Nephron (organoid): ENCODE data around the gene NOC4L.

ENCODE experiments used
- H3K27ac Mint-ChIP-seq, 3 experiments: 2 replicates each; pipeline ENCODE4 v1.8.0; 2020; ENCODE audit warnings: mixed read lengths in 3 of 3, mild to moderate bottlenecking in 2 of 3, moderate library complexity in 1 of 3
- H3K27me3 Mint-ChIP-seq: 2 replicates; pipeline ENCODE4 v1.8.0; 2021; ENCODE audit warnings: low read depth, mild to moderate bottlenecking, moderate library complexity, mixed read lengths
- H3K36me3 Mint-ChIP-seq: 2 replicates; pipeline ENCODE4 v1.8.0; 2020; ENCODE audit warnings: low read depth, mixed read lengths
- H3K4me1 Mint-ChIP-seq: 2 replicates; pipeline ENCODE4 v1.8.0; 2020; ENCODE audit warnings: mixed read lengths
- H3K4me3 Mint-ChIP-seq, 3 experiments: 2 replicates each; pipeline ENCODE4 v1.8.0; 2020; ENCODE audit warnings: mild to moderate bottlenecking in 3 of 3, mixed read lengths in 3 of 3, moderate library complexity in 2 of 3
- H3K9me3 Mint-ChIP-seq: 2 replicates; pipeline ENCODE4 v1.8.0; 2020; ENCODE audit warnings: mixed read lengths
- CTCF ChIP-seq, 3 experiments: fragments of 200-600 bp; sonication (generic); IDR thresholded peaks; one replicate each; pipeline ENCODE4 v1.5.0; 2021; ENCODE audit warnings: antibody characterized with exemption in 3 of 3; ENCODE audit not compliant: unreplicated experiment in 3 of 3

Gene NOC4L

GRCh38 chr12:132110677-132111076, 33.6 kb upstream of the NOC4L start:
- no peak for TF ChIP-seq CTCF (IDR thresholded peaks at IDR 0.05; ENCODE audit: unreplicated experiment in 3 of 3)
- Mint-ChIP-seq H3K27ac (no peak overlapping the region), H3K27me3 (no peaks in the 10 kb centered on the region), H3K4me1 (no peaks in the 10 kb centered on the region), H3K9me3 (no peaks in the 10 kb centered on the region), H3K36me3 (peaks cover 50% of the 10 kb centered on the region), H3K4me3 (no peak overlapping the region)

- Mint-ChIP-seq H3K4me1 (no peaks in the 10 kb centered on the region), H3K36me3 (peaks cover 55% of the 10 kb centered on the region), H3K27me3 (no peaks in the 10 kb centered on the region), H3K4me3 (no peak overlapping the region), H3K9me3 (no peaks in the 10 kb centered on the region), H3K27ac (no peak overlapping the region)
- TF ChIP-seq CTCF (IDR thresholded peaks at IDR 0.05; ENCODE audit: unreplicated experiment in 3 of 3) = no peak
Measured at GRCh38 chr12:132111654-132112304, 32.5 kb upstream of the NOC4L start.

GRCh38 chr12:132114667-132115066, 29.6 kb upstream of the NOC4L start:
- no peak for TF ChIP-seq CTCF (IDR thresholded peaks at IDR 0.05; ENCODE audit: unreplicated experiment in 3 of 3)
- Mint-ChIP-seq H3K27me3 (no peaks in the 10 kb centered on the region), H3K4me1 (no peaks in the 10 kb centered on the region), H3K9me3 (no peaks in the 10 kb centered on the region), H3K4me3 (no peak overlapping the region), H3K36me3 (peaks cover 42% of the 10 kb centered on the region), H3K27ac (no peak overlapping the region)

GRCh38 chr12:132115500-132115899, 28.8 kb upstream of the NOC4L start:
- Mint-ChIP-seq H3K27me3 (no peaks in the 10 kb centered on the region), H3K4me1 (no peaks in the 10 kb centered on the region), H3K27ac (no peak overlapping the region), H3K9me3 (no peaks in the 10 kb centered on the region), H3K36me3 (peaks cover 40% of the 10 kb centered on the region), H3K4me3 (no peak overlapping the region)
- no peak for TF ChIP-seq CTCF (IDR thresholded peaks at IDR 0.05; ENCODE audit: unreplicated experiment in 3 of 3)

GRCh38 chr12:132116709-132117557, 27.3 kb upstream of the NOC4L start:
- no peaks in the 10 kb centered on the region for H3K4me1 Mint-ChIP-seq
- no peak overlapping the region for H3K4me3 Mint-ChIP-seq
- H3K36me3 Mint-ChIP-seq = peaks cover 28% of the 10 kb centered on the region
- no peak overlapping the region for H3K27ac Mint-ChIP-seq
- H3K27me3 Mint-ChIP-seq = no peaks in the 10 kb centered on the region
- TF ChIP-seq CTCF (IDR thresholded peaks at IDR 0.05; ENCODE audit: unreplicated experiment in 3 of 3) = no peak
- H3K9me3 Mint-ChIP-seq = no peaks in the 10 kb centered on the region

- TF ChIP-seq CTCF (IDR thresholded peaks at IDR 0.05; ENCODE audit: unreplicated experiment in 3 of 3) = no peak
- Mint-ChIP-seq H3K4me3 (no peak overlapping the region), H3K4me1 (no peaks in the 10 kb centered on the region), H3K27ac (no peak overlapping the region), H3K27me3 (no peaks in the 10 kb centered on the region), H3K36me3 (peaks cover 34% of the 10 kb centered on the region), H3K9me3 (no peaks in the 10 kb centered on the region)
Measured at GRCh38 chr12:132117558-132117875, 26.7 kb upstream of the NOC4L start.
